Stomach (tissue), 9 donors: Measurements from ENCODE around the gene FAM107B. TPM values are rescaled to one million over a fixed set of nuclear protein-coding genes. Genes with fewer than 3 reads are reported as not detected.

Experiments
- DNase-seq, 2 donors: peaks; one replicate each; pipeline versions ENCODE4 v3.0.0 to v3.0.0-alpha.2; 2013 to 2019
- H3K27ac ChIP-seq, 5 donors: fragments of 200-600 bp in 4 of 5; sonication (generic) in 4 of 5; one replicate each; pipeline ENCODE4 v1.5.1; 2013 to 2019; ENCODE audit warnings: mild to moderate bottlenecking in 1 of 5, moderate library complexity in 1 of 5
- H3K27me3 ChIP-seq, 3 donors: fragments of 200-600 bp; sonication (generic); one replicate each; pipeline ENCODE4 v1.5.1; 2017 to 2019; ENCODE audit warnings: mixed run types in 1 of 3
- H3K36me3 ChIP-seq, 4 donors: fragments of 200-600 bp; sonication (generic); 1 replicate in 3 of 4; 2 replicates in 1 of 4; pipeline ENCODE4 v1.5.1; 2016 to 2019
- H3K4me1 ChIP-seq, 4 donors: fragments of 200-600 bp; sonication (generic); one replicate each; pipeline ENCODE4 v1.5.1; 2016 to 2019
- H3K4me3 ChIP-seq, 4 donors: fragments of 200-600 bp; sonication (generic) in 3 of 4; one replicate each; pipeline ENCODE4 v1.5.1; 2016 to 2019; ENCODE audit warnings: mild to moderate bottlenecking in 1 of 4
- H3K9me3 ChIP-seq, 4 donors: fragments of 200-600 bp; sonication (generic); one replicate each; pipeline ENCODE4 v1.5.1; 2016 to 2019
- EP300 ChIP-seq: sonication (generic); formaldehyde crosslinking; IDR thresholded peaks from one replicate; pipeline ENCODE4 v1.6.1; 2017; ENCODE audit warnings: antibody characterized with exemption
- POLR2A ChIP-seq, 4 donors: fragments of 450-650 bp; IDR thresholded peaks; one replicate each; pipeline ENCODE4 v1.6.1; 2016; ENCODE audit warnings: antibody characterized with exemption in 4 of 4, control low read depth in 2 of 4, mild to moderate bottlenecking in 1 of 4, moderate library complexity in 1 of 4
- POLR2AphosphoS5 ChIP-seq, 3 donors: sonication (generic); formaldehyde crosslinking; IDR thresholded peaks; one replicate each; pipeline ENCODE4 v1.6.1; 2016; ENCODE audit warnings: antibody characterized with exemption in 3 of 3
- WGBS, 5 donors: extraction: QIAGEN DNeasy Blood & Tissue Kit in 3 of 5; methylation state at CpG; one replicate each; pipeline versions ENCODE4 v1.1.5 to v1.1.7; 2013 to 2018; 5-methylcytosine and 5-hydroxymethylcytosine counted together
- intact Hi-C: fragments of 100-400 bp; cut with DNase I; formaldehyde crosslinking; loops from one replicate; pipeline ENCODE4 v1.15.1; 2023; ENCODE audit warnings: low total_unique reads
- polyA plus RNA-seq, 3 donors: library from polyadenylated mRNA; stranded (reverse); fragments of 200-250 nt; gene quantifications; one replicate each; pipeline ENCODE4 v1.2.3, GENCODE V29; 2013
- total RNA-seq, 5 donors: library from RNA; depleted of rRNA; stranded (reverse); fragments of >200 nt; gene quantifications; one replicate each; pipeline versions ENCODE4 v1.1.0 to v1.2.3, GENCODE V29; 2014 to 2016
- TF ChIP-seq, protein P1 (sequence below), 7 experiments: fragments of 450-650 bp in 4 of 7; fragments of 200-600 bp in 3 of 7; sonication (generic) in 3 of 7; IDR thresholded peaks; one replicate each; pipeline ENCODE4 v1.5.1; 2016 to 2019; ENCODE audit warnings: antibody characterized with exemption in 7 of 7, control low read depth in 2 of 7, mild to moderate bottlenecking in 1 of 7
- donor health status: healthy with polysubstance abuse.
- donor health status: Bipolar disorder and iron deficiency.
- donor health status: healthy.

The FAM107B gene
- total and polyA plus RNA-seq, 8 donors = 18.7 to 397 (median 160) TPM

DNA sequence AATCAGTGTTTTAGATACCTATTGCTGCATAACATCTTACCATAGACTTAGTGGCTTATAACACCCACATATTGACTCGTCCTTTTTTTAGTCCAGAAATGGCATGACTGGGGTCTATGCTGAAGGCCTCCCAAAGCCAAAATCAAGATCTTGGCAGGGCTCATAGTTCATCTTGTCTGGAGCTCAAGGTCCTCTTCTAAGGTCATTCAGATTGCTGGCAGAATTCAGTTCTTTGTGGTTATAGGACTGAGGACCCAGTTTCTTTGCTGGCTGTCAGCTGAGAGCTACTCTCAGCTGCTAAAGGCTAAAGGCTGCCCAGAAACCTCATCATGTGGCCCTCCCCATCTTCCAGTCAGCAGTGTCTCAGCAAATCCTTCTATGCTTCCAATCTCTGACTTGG is 165.5 kb downstream of the FAM107B start:
- intact Hi-C loops = no loop called here
- H3K4me1 ChIP-seq = peaks cover 21 to 58% (median 31%) of the 10 kb centered on the region in 4 donors
- H3K27ac ChIP-seq = peak overlapping the region in 1 of 5 donors; percentile 14
- H3K9me3 ChIP-seq = no peaks in the 10 kb centered on the region
- WGBS, 5 donors = 86 to 97% (median 91%) methylated on average over 1 of the region's 1 CpG
- no peak for TF ChIP-seq POLR2AphosphoS5 (IDR thresholded peaks at IDR 0.05)
- TF ChIP-seq, protein P1, sequence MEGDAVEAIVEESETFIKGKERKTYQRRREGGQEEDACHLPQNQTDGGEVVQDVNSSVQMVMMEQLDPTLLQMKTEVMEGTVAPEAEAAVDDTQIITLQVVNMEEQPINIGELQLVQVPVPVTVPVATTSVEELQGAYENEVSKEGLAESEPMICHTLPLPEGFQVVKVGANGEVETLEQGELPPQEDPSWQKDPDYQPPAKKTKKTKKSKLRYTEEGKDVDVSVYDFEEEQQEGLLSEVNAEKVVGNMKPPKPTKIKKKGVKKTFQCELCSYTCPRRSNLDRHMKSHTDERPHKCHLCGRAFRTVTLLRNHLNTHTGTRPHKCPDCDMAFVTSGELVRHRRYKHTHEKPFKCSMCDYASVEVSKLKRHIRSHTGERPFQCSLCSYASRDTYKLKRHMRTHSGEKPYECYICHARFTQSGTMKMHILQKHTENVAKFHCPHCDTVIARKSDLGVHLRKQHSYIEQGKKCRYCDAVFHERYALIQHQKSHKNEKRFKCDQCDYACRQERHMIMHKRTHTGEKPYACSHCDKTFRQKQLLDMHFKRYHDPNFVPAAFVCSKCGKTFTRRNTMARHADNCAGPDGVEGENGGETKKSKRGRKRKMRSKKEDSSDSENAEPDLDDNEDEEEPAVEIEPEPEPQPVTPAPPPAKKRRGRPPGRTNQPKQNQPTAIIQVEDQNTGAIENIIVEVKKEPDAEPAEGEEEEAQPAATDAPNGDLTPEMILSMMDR (IDR thresholded peaks at IDR 0.05) = no peak
- no peak for TF ChIP-seq POLR2A (IDR thresholded peaks at IDR 0.05)
- no peak for TF ChIP-seq EP300
- no peak for DNase-seq
- no peak overlapping the region for H3K4me3 ChIP-seq
- H3K27me3 ChIP-seq = no peaks in the 10 kb centered on the region
- no peaks in the 10 kb centered on the region for H3K36me3 ChIP-seq

DNA sequence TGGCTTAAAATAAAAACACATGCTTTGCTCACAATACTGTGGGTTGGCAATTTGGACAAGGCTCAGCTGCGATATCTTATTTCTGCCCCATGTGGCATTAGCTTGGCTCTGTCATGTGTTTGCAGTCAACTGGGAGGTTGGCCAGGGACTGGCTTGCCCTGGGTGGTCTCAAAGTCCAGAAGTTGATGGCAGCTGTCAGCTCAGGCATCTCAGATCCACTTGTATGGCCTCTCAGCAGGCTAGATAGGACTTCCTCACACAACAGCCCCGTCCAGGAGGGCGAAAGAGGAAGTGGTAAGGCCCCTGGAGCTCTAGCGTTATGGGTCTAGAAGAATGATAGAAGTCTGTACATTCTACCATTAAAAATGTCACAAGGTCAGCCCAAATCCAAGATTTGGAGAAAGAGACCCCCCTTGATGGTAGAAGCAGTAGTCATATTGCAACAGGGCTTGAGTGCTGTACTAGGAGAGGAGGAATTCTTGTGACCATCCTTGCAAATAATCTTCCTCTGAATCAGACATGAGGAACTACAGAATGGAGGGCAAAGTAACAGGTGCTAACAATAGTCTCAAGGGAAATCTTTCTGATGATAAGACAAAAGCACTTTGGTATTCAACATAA is 166.2 kb downstream of the FAM107B start:
- no peaks in the 10 kb centered on the region for H3K27me3 ChIP-seq
- no peaks in the 10 kb centered on the region for H3K9me3 ChIP-seq
- DNase-seq = peak in 1 of 2 donors; percentile 31
- TF ChIP-seq POLR2AphosphoS5 (IDR thresholded peaks at IDR 0.05) (no peak), EP300 (no peak), POLR2A (IDR thresholded peaks at IDR 0.05) (no peak)
- TF ChIP-seq, protein P1 (IDR thresholded peaks at IDR 0.05) = no peak
- intact Hi-C loops = no loop called here
- peaks cover 21 to 51% (median 31%) of the 10 kb centered on the region in 4 donors for H3K4me1 ChIP-seq
- no peaks in the 10 kb centered on the region for H3K36me3 ChIP-seq
- no peak overlapping the region for H3K27ac ChIP-seq
- no peak overlapping the region for H3K4me3 ChIP-seq
- WGBS, 5 donors = 71 to 79% (median 73%) methylated on average over 4 of the region's 4 CpGs

DNA sequence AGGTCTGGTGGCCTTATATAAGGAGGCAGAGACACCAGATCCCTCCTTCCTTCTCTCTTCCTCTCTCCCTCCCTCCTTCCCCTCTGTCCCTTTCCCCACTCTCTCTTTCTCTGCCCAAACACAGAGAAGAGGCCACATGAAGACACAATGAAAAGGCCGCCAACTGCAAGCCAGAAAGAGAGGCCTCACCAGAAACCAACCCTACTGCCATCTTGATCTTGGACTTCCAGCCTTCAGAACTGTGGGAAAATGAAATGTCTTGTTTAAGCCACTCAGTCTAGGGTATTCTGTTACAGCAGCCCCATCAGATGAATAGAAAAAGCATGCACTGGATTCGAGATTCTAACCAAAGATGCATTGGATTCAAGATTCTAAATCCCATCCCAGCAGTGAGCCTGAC is 168.1 kb downstream of the FAM107B start:
- intact Hi-C loops = no loop called here
- 90 to 96% (median 95%) methylated on average over 2 of the region's 2 CpGs for WGBS, 5 donors

DNA sequence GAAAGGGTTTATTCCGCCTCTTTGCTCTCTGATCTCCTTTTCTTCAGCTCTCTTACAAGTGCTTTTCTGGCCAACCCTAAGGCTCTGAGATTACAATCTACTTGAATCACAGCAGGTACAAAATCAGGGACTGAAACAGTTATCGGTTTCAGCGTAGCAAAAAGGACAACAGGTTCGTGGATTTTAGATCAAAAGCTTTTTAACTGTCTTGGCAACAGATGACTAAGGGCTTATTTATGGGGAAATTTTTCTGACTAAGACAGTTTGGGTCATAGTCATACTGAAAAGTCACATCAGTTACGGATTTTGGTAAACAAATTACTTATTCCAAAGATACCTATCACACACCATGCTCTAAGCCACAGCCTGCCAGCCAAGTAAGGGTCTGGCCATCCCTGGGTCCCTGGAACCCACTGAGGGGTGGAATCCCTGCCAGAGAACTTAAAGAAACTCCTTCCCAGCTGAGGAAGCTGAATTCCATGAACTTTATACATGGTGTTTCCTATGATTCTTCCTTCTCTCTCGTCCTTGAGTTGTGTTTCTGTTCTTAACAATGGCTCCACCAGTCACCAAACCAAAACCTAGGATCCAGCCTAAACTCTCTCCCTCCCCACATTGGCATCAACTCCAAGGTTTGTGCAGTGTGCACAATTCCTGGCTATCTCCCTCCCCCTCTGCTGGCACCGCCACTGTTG is 169.3 kb downstream of the FAM107B start:
- no peaks in the 10 kb centered on the region for H3K27me3 ChIP-seq
- no peak for DNase-seq
- peaks cover 0 to 9% (median 4%) of the 10 kb centered on the region in 4 donors for H3K36me3 ChIP-seq
- TF ChIP-seq POLR2A (IDR thresholded peaks at IDR 0.05) = no peak
- TF ChIP-seq, protein P1 (IDR thresholded peaks at IDR 0.05) = no peak
- no peak for TF ChIP-seq POLR2AphosphoS5 (IDR thresholded peaks at IDR 0.05)
- no peak for TF ChIP-seq EP300
- H3K4me3 ChIP-seq = peak overlapping the region; percentile 61 to 80 (median 70)
- WGBS, 5 donors = 30 to 43% (median 34%) methylated on average over 7 of the region's 7 CpGs
- peak overlapping the region in 4 of 5 donors; percentile 88 to 91 (median 90) for H3K27ac ChIP-seq
- intact Hi-C loops = no loop called here
- no peaks in the 10 kb centered on the region for H3K9me3 ChIP-seq
- peaks cover 19 to 48% (median 36%) of the 10 kb centered on the region in 4 donors for H3K4me1 ChIP-seq

More for the DNA sequence above, 168.1 kb downstream of the FAM107B start:
- no peaks in the 10 kb centered on the region for H3K27me3 ChIP-seq
- H3K36me3 ChIP-seq = no peaks in the 10 kb centered on the region
- peaks cover 17 to 48% (median 30%) of the 10 kb centered on the region in 4 donors for H3K4me1 ChIP-seq
- no peak for DNase-seq
- no peak for TF ChIP-seq POLR2A (IDR thresholded peaks at IDR 0.05)
- no peak for TF ChIP-seq POLR2AphosphoS5 (IDR thresholded peaks at IDR 0.05)
- TF ChIP-seq, protein P1 (IDR thresholded peaks at IDR 0.05) = no peak
- TF ChIP-seq EP300 = no peak
- H3K9me3 ChIP-seq = no peaks in the 10 kb centered on the region
- H3K4me3 ChIP-seq = no peak overlapping the region
- no peak overlapping the region for H3K27ac ChIP-seq
